ENCODE results near the gene MARCHF5. TPM values are rescaled to one million over a fixed set of nuclear protein-coding genes. Genes with fewer than 3 reads are reported as not detected.
"Not testable (repeated sequence)": the region's sequence is repeated elsewhere in the genome, so short reads cannot be mapped to it uniquely, and the experiment has no call there.

Gene MARCHF5
- total RNA-seq, 1 experiment from 2014 or later: 17.6 TPM

GRCh38 chr10:92395271-92395670 is 104.3 kb downstream of the MARCHF5 start:
- Histone ChIP-seq H2BK12ac (ENCODE audit: insufficient read length, low read depth, low read length) (no peak overlapping the region), H3T11ph (ENCODE audit: low read length) (no peak overlapping the region), H3K14ac (ENCODE audit: insufficient read depth, low read length) (no peak overlapping the region), H3K4me1 (ENCODE audit: insufficient read depth, low read length) (no peaks in the 10 kb centered on the region; the same call in 1 of the 2 replicates), H4K5ac (ENCODE audit: insufficient read length, low read depth, low read length) (no peak overlapping the region), H3K56ac (ENCODE audit: insufficient read length, low read depth, low read length) (no peak overlapping the region), H4K8ac (replicated peaks; ENCODE audit: insufficient read length, low read depth, low read length) (no peak overlapping the region), H2BK5ac (ENCODE audit: insufficient read length, low read length) (no peak overlapping the region), H3K27me3 (ENCODE audit: insufficient read depth, low read length) (no peaks in the 10 kb centered on the region), H3K27ac (ENCODE audit: insufficient read length, low read depth, low read length) (no peak overlapping the region), H2BK15ac (ENCODE audit: low read depth, low read length) (no peak overlapping the region), H4K91ac (ENCODE audit: insufficient read length, low read depth, low read length) (no peak overlapping the region), H3K23me2 (ENCODE audit: insufficient read length, low read depth, low read length, poor library complexity, severe bottlenecking) (no peaks in the 10 kb centered on the region), H2AFZ (ENCODE audit: low read length) (no peak overlapping the region), H4K20me1 (ENCODE audit: control insufficient read depth, insufficient read depth, insufficient read length) (no peaks in the 10 kb centered on the region), H2BK120ac (ENCODE audit: low read depth, low read length, poor library complexity, severe bottlenecking) (no peak overlapping the region), H3K18ac (ENCODE audit: insufficient read length, low read depth, low read length) (no peak overlapping the region), H3K9me3 (ENCODE audit: control insufficient read depth, low read depth, low read length) (no peaks in the 10 kb centered on the region), H3K79me1 (ENCODE audit: insufficient read depth, low read depth, low read length, poor library complexity, severe bottlenecking) (no peaks in the 10 kb centered on the region), H3K23ac (ENCODE audit: insufficient read length, low read depth, low read length) (no peak overlapping the region), H2BK20ac (ENCODE audit: low read depth, low read length, poor library complexity, severe bottlenecking) (no peak overlapping the region), H2AK5ac (ENCODE audit: insufficient read length, low read length) (no peak overlapping the region), H3K4ac (ENCODE audit: low read depth, low read length) (no peak overlapping the region), H3K9ac (ENCODE audit: extremely low read depth, insufficient read length, low read length) (no peak overlapping the region), H3K4me2 (ENCODE audit: insufficient read depth, insufficient read length, low read length) (no peak overlapping the region), H3K79me2 (ENCODE audit: insufficient read depth, low read length) (no peaks in the 10 kb centered on the region)
- no peak for TF ChIP-seq CTCF (conservative IDR thresholded peaks at IDR 0.05)
- Mint-ChIP-seq H3K4me1 (peaks cover 3 to 7% of the 10 kb centered on the region in 2 experiments; a peak in 3 of 4 replicates), H3K27me3 (ENCODE audit: low read depth) (no peaks in the 10 kb centered on the region; the same call in 1 of the 2 replicates), H3K36me3 (ENCODE audit: insufficient read depth in 1 of 3, low read depth in 3 of 3) (peaks cover 0 to 8% (median 0%) of the 10 kb centered on the region in 3 experiments; a peak in 3 of 7 replicates), H3K4me3 (no peak overlapping the region), H3K9me3 (peaks cover 9% of the 10 kb centered on the region in 2 experiments; a peak in 4 of 5 replicates), H3K27ac (no peak overlapping the region; a peak in 1 of 7 replicates)
- WGBS (ENCODE audit: extremely low coverage, insufficient read length, low lambda C conversion rate): no CpG with 5 or more reads among the region's 4 CpGs
- DNase-seq: no peak

DNA sequence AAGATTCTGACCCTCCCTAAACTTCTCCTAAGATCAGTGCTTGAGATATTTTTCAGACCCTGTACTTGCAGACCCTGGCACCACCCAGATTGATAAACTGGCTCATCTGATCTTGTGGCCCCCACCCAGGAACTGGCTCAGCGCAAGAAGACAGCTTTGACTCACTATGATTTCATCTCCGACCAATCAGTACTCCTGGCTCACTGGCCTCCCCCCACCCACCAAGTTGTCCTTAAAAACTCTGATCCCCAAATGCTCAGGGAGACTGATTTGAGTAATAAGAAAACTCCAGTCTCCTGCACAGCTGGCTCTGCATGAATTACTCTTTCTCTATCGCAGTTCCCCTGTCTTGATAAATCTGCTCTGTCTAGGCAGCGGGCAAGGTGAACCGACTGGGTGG is 111.3 kb downstream of the MARCHF5 start:
- not testable (repeated sequence) for H2AFZ ChIP-seq (ENCODE audit: low read length); H3K23ac ChIP-seq (ENCODE audit: insufficient read length, low read depth, low read length); H3K4me3 Mint-ChIP-seq; H3K27ac Mint-ChIP-seq; H2AK5ac ChIP-seq (ENCODE audit: insufficient read length, low read length); H3K4me1 ChIP-seq (ENCODE audit: insufficient read depth, low read length); H3T11ph ChIP-seq (ENCODE audit: low read length); H2BK12ac ChIP-seq (ENCODE audit: insufficient read length, low read depth, low read length); H3K14ac ChIP-seq (ENCODE audit: insufficient read depth, low read length); H3K36me3 Mint-ChIP-seq (ENCODE audit: insufficient read depth in 1 of 3, low read depth in 3 of 3); H3K4ac ChIP-seq (ENCODE audit: low read depth, low read length); H3K23me2 ChIP-seq (ENCODE audit: insufficient read length, low read depth, low read length, poor library complexity, severe bottlenecking); H2BK15ac ChIP-seq (ENCODE audit: low read depth, low read length); H3K79me2 ChIP-seq (ENCODE audit: insufficient read depth, low read length); H2BK120ac ChIP-seq (ENCODE audit: low read depth, low read length, poor library complexity, severe bottlenecking); H3K27ac ChIP-seq (ENCODE audit: insufficient read length, low read depth, low read length); H3K18ac ChIP-seq (ENCODE audit: insufficient read length, low read depth, low read length); H2BK20ac ChIP-seq (ENCODE audit: low read depth, low read length, poor library complexity, severe bottlenecking); H4K8ac ChIP-seq (replicated peaks; ENCODE audit: insufficient read length, low read depth, low read length); H3K9me3 Mint-ChIP-seq; H3K56ac ChIP-seq (ENCODE audit: insufficient read length, low read depth, low read length); H3K4me1 Mint-ChIP-seq; H3K27me3 Mint-ChIP-seq (ENCODE audit: low read depth); H4K20me1 ChIP-seq (ENCODE audit: control insufficient read depth, insufficient read depth, insufficient read length); H3K27me3 ChIP-seq (ENCODE audit: insufficient read depth, low read length); H4K91ac ChIP-seq (ENCODE audit: insufficient read length, low read depth, low read length); H3K9me3 ChIP-seq (ENCODE audit: control insufficient read depth, low read depth, low read length); H4K5ac ChIP-seq (ENCODE audit: insufficient read length, low read depth, low read length); H3K9ac ChIP-seq (ENCODE audit: extremely low read depth, insufficient read length, low read length); H3K79me1 ChIP-seq (ENCODE audit: insufficient read depth, low read depth, low read length, poor library complexity, severe bottlenecking); DNase-seq; H2BK5ac ChIP-seq (ENCODE audit: insufficient read length, low read length); H3K4me2 ChIP-seq (ENCODE audit: insufficient read depth, insufficient read length, low read length)
- WGBS (ENCODE audit: extremely low coverage, insufficient read length, low lambda C conversion rate): no CpG with 5 or more reads among the region's 5 CpGs

Measured in H9 (cell line).